Measurements from ENCODE around the gene CHP1. TPM values are rescaled to one million over a fixed set of nuclear protein-coding genes. Genes with fewer than 3 reads are reported as not detected.
A peak's percentile ranks its signal among the peaks of the same experiment; 100 is the strongest.

Gene CHP1
- polyA plus RNA-seq, 2 of the 4 experiments (the other 2 are of a cell fraction): 115 to 138 TPM

DNA sequence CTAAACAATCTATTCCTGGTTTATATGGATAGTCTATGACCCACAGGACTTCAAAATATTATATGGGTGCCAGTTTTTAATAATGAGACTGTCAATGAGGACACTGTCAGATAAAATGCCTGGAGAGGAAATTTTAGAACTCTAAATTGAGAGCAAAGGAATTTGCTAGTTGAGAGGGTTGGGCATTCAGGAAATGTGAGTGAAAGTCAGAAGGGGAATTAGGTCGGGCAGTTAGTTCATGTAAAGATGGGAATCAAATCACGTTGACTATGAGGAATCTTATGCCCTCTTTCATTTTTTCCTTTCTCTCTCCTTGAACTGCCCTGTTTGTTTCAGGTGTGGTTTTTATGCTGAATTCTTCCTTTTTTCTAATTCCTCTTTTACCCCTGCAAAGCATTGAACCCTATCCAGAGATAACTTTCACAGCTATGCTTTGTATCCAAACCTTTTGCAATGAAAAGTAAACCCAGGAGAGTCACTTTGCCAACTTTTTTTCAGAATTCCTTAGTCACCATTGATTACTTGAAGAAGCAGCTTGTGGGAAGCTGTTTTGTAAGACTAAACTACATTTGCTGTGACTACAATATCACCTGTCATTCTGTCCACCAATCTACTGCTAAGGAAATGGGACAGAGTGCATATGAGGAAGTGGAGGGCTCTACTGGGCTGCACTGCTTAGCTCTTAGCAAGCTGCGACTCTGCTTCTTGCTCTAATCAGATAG is 27.8 kb downstream of the CHP1 start:
- peak; percentile 83 to 89 for ATAC-seq
- H3K4me3 ChIP-seq: no peak overlapping the region
- peak overlapping the region; percentile 73 for H3K4me2 ChIP-seq
- ChIA-PET CTCF (interaction anchor here (1.2 kb wide), 1 partner anchor 28 kb away, joined by 6 read pairs; the partner anchor contains the start of gene CHP1), POLR2A (interaction anchor here (0.5 to 1.6 kb wide), 6 partner anchors 9 to 317 kb away, joined by 3 to 13 read pairs (median 4); partner anchors contain the start of genes CHP1 and EXD1)
- FAIRE-seq: peak; percentile 43
- 5% methylated on average over 3 of the region's 3 CpGs for WGBS (ENCODE audit: missing lambda C conversion rate)
- peak; percentile 39 to 46; a peak in 2 of 5 replicates for TF ChIP-seq JUN (IDR thresholded peaks at IDR 0.05)
- TF ChIP-seq EP300 (IDR thresholded peaks at IDR 0.05): peak; percentile 68 to 87; a peak in 3 of 5 replicates
- no peak for TF ChIP-seq NPAS2 (CRISPR knock-in tag; IDR thresholded peaks at IDR 0.05; ENCODE audit: borderline replicate concordance)
- TF ChIP-seq MAFK (IDR thresholded peaks at IDR 0.05; ENCODE audit: partially characterized antibody): peak; percentile 56
- TF ChIP-seq RFX5 (IDR thresholded peaks at IDR 0.05): no peak
- TF ChIP-seq NFE2L2 (conservative IDR thresholded peaks at IDR 0.05; ENCODE audit: low read length): no peak
- TF ChIP-seq CEBPB (IDR thresholded peaks at IDR 0.05): peak; percentile 66 to 68; a peak in 3 of 4 replicates
- TF ChIP-seq FOSL2 (IDR thresholded peaks at IDR 0.05): no peak
- TF ChIP-seq FOSL2 (CRISPR knock-in tag; IDR thresholded peaks at IDR 0.05): peak; percentile 64
- TF ChIP-seq GATA3 (IDR thresholded peaks at IDR 0.05; ENCODE audit: borderline replicate concordance): peak; percentile 63; the same call in 1 of the 2 replicates
- peaks cover 77% of the 10 kb centered on the region for H3K4me1 ChIP-seq
- peak overlapping the region; percentile 92 to 99 for H3K27ac ChIP-seq
- no peaks in the 10 kb centered on the region for H3K9me3 ChIP-seq
- DNase-seq (ENCODE audit: low read depth in 1 of 2, low spot score in 1 of 2): peak in 1 of 2 experiments; percentile 87

GRCh38 chr15:41259546-41260189 is 28.6 kb downstream of the CHP1 start:
- DNase-seq (ENCODE audit: low read depth in 1 of 2, low spot score in 1 of 2) (peak in 1 of 2 experiments; percentile 37), FAIRE-seq (no peak), ATAC-seq (peak in 1 of 2 experiments; percentile 12; a peak in 1 of 6 replicates)
- H3K4me3 ChIP-seq: no peak overlapping the region; the same call in 2 of the 3 replicates
- H3K4me2 ChIP-seq: peak overlapping the region; percentile 73
- peaks cover 72% of the 10 kb centered on the region for H3K4me1 ChIP-seq
- 53% methylated on average over 8 of the region's 12 CpGs for WGBS (ENCODE audit: missing lambda C conversion rate)
- H3K27ac ChIP-seq: peak overlapping the region; percentile 92 to 99
- ChIA-PET CTCF (interaction anchor here (1.2 kb wide), 1 partner anchor 28 kb away, joined by 6 read pairs; the partner anchor contains the start of gene CHP1), POLR2A (interaction anchor here (0.6 to 1.6 kb wide), 5 partner anchors 10 to 318 kb away, joined by 3 to 13 read pairs (median 6); partner anchors contain the start of genes CHP1 and EXD1)
- H3K9me3 ChIP-seq: no peaks in the 10 kb centered on the region
- TF ChIP-seq TP53 (CRISPR knock-in tag; IDR thresholded peaks at IDR 0.05): no peak
- TF ChIP-seq CBX2 (IDR thresholded peaks at IDR 0.05; ENCODE audit: borderline replicate concordance, low read depth): no peak
- TF ChIP-seq HOXB13 (CRISPR knock-in tag; IDR thresholded peaks at IDR 0.05; ENCODE audit: low read depth): peak; percentile 62; the same call in 1 of the 2 replicates
- no peak for TF ChIP-seq HMGXB4 (CRISPR knock-in tag; IDR thresholded peaks at IDR 0.05; ENCODE audit: borderline replicate concordance)
- no peak for TF ChIP-seq POLR2AphosphoS2 (conservative IDR thresholded peaks at IDR 0.05; ENCODE audit: low read length)
- TF ChIP-seq CBX8 (IDR thresholded peaks at IDR 0.05): no peak
- 0 out of 2 replicates have a peak, but pooled peaks have one; percentile 27 for TF ChIP-seq RARB (CRISPR knock-in tag; IDR thresholded peaks at IDR 0.05)
- 0 out of 2 replicates have a peak, but pooled peaks have one; percentile 28 for TF ChIP-seq HOXB5 (CRISPR knock-in tag; IDR thresholded peaks at IDR 0.05)
- TF ChIP-seq, protein P1, sequence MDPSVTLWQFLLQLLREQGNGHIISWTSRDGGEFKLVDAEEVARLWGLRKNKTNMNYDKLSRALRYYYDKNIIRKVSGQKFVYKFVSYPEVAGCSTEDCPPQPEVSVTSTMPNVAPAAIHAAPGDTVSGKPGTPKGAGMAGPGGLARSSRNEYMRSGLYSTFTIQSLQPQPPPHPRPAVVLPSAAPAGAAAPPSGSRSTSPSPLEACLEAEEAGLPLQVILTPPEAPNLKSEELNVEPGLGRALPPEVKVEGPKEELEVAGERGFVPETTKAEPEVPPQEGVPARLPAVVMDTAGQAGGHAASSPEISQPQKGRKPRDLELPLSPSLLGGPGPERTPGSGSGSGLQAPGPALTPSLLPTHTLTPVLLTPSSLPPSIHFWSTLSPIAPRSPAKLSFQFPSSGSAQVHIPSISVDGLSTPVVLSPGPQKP (IDR thresholded peaks at IDR 0.05; ENCODE audit: low read depth, low read length): no peak
- TF ChIP-seq KDM1A (IDR thresholded peaks at IDR 0.05; ENCODE audit: low read depth): no peak
- no peak for TF ChIP-seq FOSL2 (IDR thresholded peaks at IDR 0.05)
- no peak for TF ChIP-seq FOSL2 (CRISPR knock-in tag; IDR thresholded peaks at IDR 0.05)
- TF ChIP-seq, protein P2, sequence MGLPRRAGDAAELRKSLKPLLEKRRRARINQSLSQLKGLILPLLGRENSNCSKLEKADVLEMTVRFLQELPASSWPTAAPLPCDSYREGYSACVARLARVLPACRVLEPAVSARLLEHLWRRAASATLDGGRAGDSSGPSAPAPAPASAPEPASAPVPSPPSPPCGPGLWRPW (IDR thresholded peaks at IDR 0.05): no peak
- TF ChIP-seq FOXS1 (CRISPR knock-in tag; IDR thresholded peaks at IDR 0.05): no peak
- no peak for TF ChIP-seq E2F6 (IDR thresholded peaks at IDR 0.05; ENCODE audit: borderline replicate concordance, low read depth)
- no peak for TF ChIP-seq CHD2 (IDR thresholded peaks at IDR 0.05; ENCODE audit: low read length, partially characterized antibody)
- no peak for TF ChIP-seq FOSB (CRISPR knock-in tag; IDR thresholded peaks at IDR 0.05)
- no peak for TF ChIP-seq ZFP36 (IDR thresholded peaks at IDR 0.05; ENCODE audit: borderline replicate concordance, partially characterized antibody)
- TF ChIP-seq ZNF302 (CRISPR knock-in tag; IDR thresholded peaks at IDR 0.05): no peak
- TF ChIP-seq BHLHE40 (IDR thresholded peaks at IDR 0.05; ENCODE audit: low read depth, low read length): no peak
- no peak for TF ChIP-seq MAFK (IDR thresholded peaks at IDR 0.05; ENCODE audit: partially characterized antibody)
- no peak for TF ChIP-seq HOXA7 (CRISPR knock-in tag; IDR thresholded peaks at IDR 0.05)
- TF ChIP-seq RNF2 (IDR thresholded peaks at IDR 0.05; ENCODE audit: borderline replicate concordance, low read depth): no peak
- TF ChIP-seq, protein P3, sequence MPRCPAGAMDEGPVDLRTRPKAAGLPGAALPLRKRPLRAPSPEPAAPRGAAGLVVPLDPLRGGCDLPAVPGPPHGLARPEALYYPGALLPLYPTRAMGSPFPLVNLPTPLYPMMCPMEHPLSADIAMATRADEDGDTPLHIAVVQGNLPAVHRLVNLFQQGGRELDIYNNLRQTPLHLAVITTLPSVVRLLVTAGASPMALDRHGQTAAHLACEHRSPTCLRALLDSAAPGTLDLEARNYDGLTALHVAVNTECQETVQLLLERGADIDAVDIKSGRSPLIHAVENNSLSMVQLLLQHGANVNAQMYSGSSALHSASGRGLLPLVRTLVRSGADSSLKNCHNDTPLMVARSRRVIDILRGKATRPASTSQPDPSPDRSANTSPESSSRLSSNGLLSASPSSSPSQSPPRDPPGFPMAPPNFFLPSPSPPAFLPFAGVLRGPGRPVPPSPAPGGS (IDR thresholded peaks at IDR 0.05): no peak
